GM12878 (cell line): Measurements from ENCODE around the gene MEIS2. TPM values are rescaled to one million over a fixed set of nuclear protein-coding genes. Genes with fewer than 3 reads are reported as not detected.
A peak's percentile ranks its signal among the peaks of the same experiment; 100 is the strongest.

Experiments used
- BCLAF1 ChIP-seq: fragments of 450-650 bp; IDR thresholded peaks from 2 replicates; pipeline ENCODE4 v1.6.1; 2017; ENCODE audit warnings: antibody characterized with exemption, mild to moderate bottlenecking, moderate library complexity
- ETV6 ChIP-seq, 2 experiments: fragments of 450-650 bp in 1 of 2; IDR thresholded peaks in 1 of 2; conservative IDR thresholded peaks in 1 of 2; 2 replicates each; pipeline ENCODE4 v1.6.1; 2014; ENCODE audit warnings: antibody characterized with exemption in 1 of 2, borderline replicate concordance in 1 of 2, low read depth in 1 of 2, mild to moderate bottlenecking in 1 of 2, moderate library complexity in 1 of 2
- FOS ChIP-seq: IDR thresholded peaks from 3 replicates; pipeline ENCODE4 v1.6.1; 2011; ENCODE audit warnings: borderline replicate concordance; ENCODE audit not compliant: insufficient read length; ENCODE audit errors: extremely low read depth
- HDAC6 ChIP-seq: fragments of 200-600 bp; sonication (generic); IDR thresholded peaks from one replicate; pipeline ENCODE4 v1.8.0; 2017; ENCODE audit warnings: antibody characterized with exemption; ENCODE audit not compliant: unreplicated experiment
- JUNB ChIP-seq: IDR thresholded peaks from 2 replicates; pipeline ENCODE4 v1.6.1; 2016; ENCODE audit warnings: antibody characterized with exemption, mild to moderate bottlenecking
- NFYB ChIP-seq: IDR thresholded peaks from 2 replicates; pipeline ENCODE4 v1.6.1; 2011; ENCODE audit warnings: low read depth, mild to moderate bottlenecking, low read length, improper control_type of control experiment, moderate library complexity; ENCODE audit not compliant: insufficient read depth
- PBX3 ChIP-seq: IDR thresholded peaks from 2 replicates; pipeline ENCODE4 v1.6.1; 2011; ENCODE audit warnings: mild to moderate bottlenecking, low read depth, low read length, moderate library complexity; ENCODE audit not compliant: insufficient replicate concordance
- RELB ChIP-seq: fragments of 450-650 bp; IDR thresholded peaks from 2 replicates; pipeline ENCODE4 v1.6.1; 2017; ENCODE audit warnings: low read depth, mild to moderate bottlenecking, moderate library complexity
- STAT1 ChIP-seq: fragments of 450-650 bp; conservative IDR thresholded peaks from 2 replicates; pipeline ENCODE4 v1.6.1; 2014; ENCODE audit warnings: antibody characterized with exemption, mild to moderate bottlenecking
- STAT3 ChIP-seq: IDR thresholded peaks from 2 replicates; pipeline ENCODE4 v1.6.1; 2011; ENCODE audit warnings: low read depth, low read length, improper control_type of control experiment
- ZBTB33 ChIP-seq: fragments of 450-650 bp; IDR thresholded peaks from 2 replicates; pipeline ENCODE4 v1.6.1; 2017; ENCODE audit warnings: mild to moderate bottlenecking
- ZBTB4 ChIP-seq: fragments of 450-650 bp; formaldehyde crosslinking; IDR thresholded peaks from 2 replicates; pipeline ENCODE4 v1.4.0; 2022; ENCODE audit warnings: mild to moderate bottlenecking, moderate library complexity
- ZBTB40 ChIP-seq: fragments of 450-650 bp; IDR thresholded peaks from 2 replicates; pipeline ENCODE4 v1.6.1; 2016; ENCODE audit warnings: mild to moderate bottlenecking, moderate library complexity, borderline replicate concordance
- polyA plus RNA-seq, 11 experiments: library from polyadenylated mRNA; depleted of rRNA in 4 of 11; unstranded in 6 of 11; stranded (reverse) in 5 of 11; fragments of >200 nt; fragmentation: Nextera tagmentation in 4 of 11; fragmentation: Illumina TruSeq in 1 of 11; extraction: Ambion mirVana in 4 of 11; extraction: Trizol in 1 of 11; gene quantifications; 1 replicate in 1 of 11; 2 replicates in 10 of 11; pipeline versions ENCODE4 v1.2.1 to v1.2.3, GENCODE V29; 2011 to 2016; ENCODE audit warnings: inconsistent platforms in 2 of 11, missing spikeins in 2 of 11, low read depth in 1 of 11
- total RNA-seq, 4 experiments: library from RNA; depleted of rRNA in 3 of 4; stranded (reverse); fragments of >200 nt in 3 of 4; fragmentation: Illumina TruSeq in 1 of 4; extraction: Trizol in 1 of 4; gene quantifications; 2 replicates each; pipeline versions ENCODE4 v1.2.1 to v1.2.3, GENCODE V29; 2013 to 2021

Gene MEIS2
- total and polyA plus RNA-seq, 10 of the 15 experiments (the other 5 are each of a cell fraction or from before 2014, with no cell fraction given): 9.2 to 54.0 (median 20.4) TPM

GRCh38 chr15:37100966-37101215 is 542 bp upstream of the MEIS2 start (continued):
- TF ChIP-seq STAT3: no peak
- TF ChIP-seq BCLAF1: no peak
- no peak for TF ChIP-seq ZBTB4 (CRISPR knock-in tag)
- TF ChIP-seq JUNB: no peak
- TF ChIP-seq RELB: 0 out of 2 replicates have a peak, but pooled peaks have one; percentile 63
- TF ChIP-seq FOS: no peak
- peak in 1 of 2 experiments; percentile 52; a peak in 1 of 4 replicates for TF ChIP-seq ETV6 (conservative IDR thresholded peaks at IDR 0.05 in 1 of 2, IDR thresholded peaks at IDR 0.05 in 1 of 2; ENCODE audit: borderline replicate concordance in 1 of 2, low read depth in 1 of 2)
- no peak for TF ChIP-seq PBX3
- TF ChIP-seq STAT1: no peak
- peak; percentile 44; the same call in 1 of the 2 replicates for TF ChIP-seq ZBTB40
- TF ChIP-seq ZBTB33: no peak
- TF ChIP-seq NFYB: no peak
- no peak for TF ChIP-seq HDAC6
